ENCODE results near the gene WSB1. TPM values are rescaled to one million over a fixed set of nuclear protein-coding genes. Genes with fewer than 3 reads are reported as not detected.

Gene WSB1, protein sequence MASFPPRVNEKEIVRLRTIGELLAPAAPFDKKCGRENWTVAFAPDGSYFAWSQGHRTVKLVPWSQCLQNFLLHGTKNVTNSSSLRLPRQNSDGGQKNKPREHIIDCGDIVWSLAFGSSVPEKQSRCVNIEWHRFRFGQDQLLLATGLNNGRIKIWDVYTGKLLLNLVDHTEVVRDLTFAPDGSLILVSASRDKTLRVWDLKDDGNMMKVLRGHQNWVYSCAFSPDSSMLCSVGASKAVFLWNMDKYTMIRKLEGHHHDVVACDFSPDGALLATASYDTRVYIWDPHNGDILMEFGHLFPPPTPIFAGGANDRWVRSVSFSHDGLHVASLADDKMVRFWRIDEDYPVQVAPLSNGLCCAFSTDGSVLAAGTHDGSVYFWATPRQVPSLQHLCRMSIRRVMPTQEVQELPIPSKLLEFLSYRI
- total RNA-seq (ENCODE audit: low replicate concordance), result 259 and 270 TPM in 2 replicates
- long read RNA-seq, full-length matches to known transcripts, result 864 of 1,181 reads
- long read RNA-seq, partial matches to known transcripts, result 45 of 1,181 reads
- long read RNA-seq, other reads (novel, unspliced or antisense), result 272 of 1,181 reads

DNA sequence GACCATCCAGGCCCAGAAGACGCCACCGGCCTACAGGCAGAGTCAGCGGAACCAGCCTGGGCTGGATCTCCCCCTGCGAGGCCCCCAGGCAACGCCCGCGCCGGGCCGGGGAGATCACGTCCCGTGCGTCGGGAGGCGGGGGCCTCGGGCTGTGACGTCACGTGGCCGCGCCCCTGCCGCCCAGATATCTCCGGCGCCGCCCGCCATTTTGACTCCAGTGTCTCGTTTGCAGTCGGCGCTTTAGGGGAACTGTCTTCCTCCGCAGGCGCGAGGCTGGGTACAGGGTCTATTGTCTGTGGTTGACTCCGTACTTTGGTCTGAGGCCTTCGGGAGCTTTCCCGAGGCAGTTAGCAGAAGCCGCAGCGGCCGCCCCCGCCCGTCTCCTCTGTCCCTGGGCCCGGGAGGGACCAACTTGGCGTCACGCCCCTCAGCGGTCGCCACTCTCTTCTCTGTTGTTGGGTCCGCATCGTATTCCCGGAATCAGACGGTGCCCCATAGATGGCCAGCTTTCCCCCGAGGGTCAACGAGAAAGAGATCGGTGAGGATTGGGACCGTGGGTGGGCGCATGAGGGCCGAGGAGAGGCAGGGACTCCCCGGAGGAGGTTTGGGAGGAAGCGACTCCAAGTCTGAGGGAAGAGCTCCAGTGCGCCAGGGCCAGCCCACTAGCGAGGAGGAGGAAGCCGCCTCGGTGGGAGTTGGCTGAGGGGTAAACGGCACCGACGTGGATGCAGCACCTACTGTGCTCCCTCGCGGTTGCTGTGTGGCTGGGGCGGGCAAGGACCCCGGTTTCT is at the start of gene WSB1:
Gene WSB1 (plus strand): TSS at position 217 of the 791 bp plus-strand sequence. CDS start 282 bp downstream, at position 499.
- Mint-ChIP-seq H3K27ac (peak within 1 kb of the TSS; percentile 99), H3K27me3 (no peaks in the 10 kb centered on the region), H3K4me3 (peak within 1 kb of the TSS; percentile 94), H3K36me3 (peaks cover 17% of the 10 kb centered on the region), H3K9me3 (no peaks in the 10 kb centered on the region), H3K4me1 (ENCODE audit: unreplicated experiment) (peaks cover 28% of the 10 kb centered on the region)
- no peak for TF ChIP-seq CTCF (conservative IDR thresholded peaks at IDR 0.05)
- DNase-seq (ENCODE audit: extremely low spot score, unreplicated experiment), result peak; percentile 96

GRCh38 chr17:27244491-27245223 is 49.3 kb upstream of the WSB1 start:
- Mint-ChIP-seq H3K27me3 (no peaks in the 10 kb centered on the region), H3K36me3 (no peaks in the 10 kb centered on the region), H3K27ac (peak overlapping the region; percentile 99), H3K4me3 (no peak overlapping the region), H3K4me1 (ENCODE audit: unreplicated experiment) (peaks cover 34% of the 10 kb centered on the region), H3K9me3 (no peaks in the 10 kb centered on the region)
- TF ChIP-seq CTCF (conservative IDR thresholded peaks at IDR 0.05), result no peak
- no peak for DNase-seq (ENCODE audit: extremely low spot score, unreplicated experiment)

GRCh38 chr17:27245230-27245696 is 48.7 kb upstream of the WSB1 start:
- peaks cover under 1% of the 10 kb centered on the region for H3K27me3 Mint-ChIP-seq
- peaks cover 31% of the 10 kb centered on the region for H3K4me1 Mint-ChIP-seq (ENCODE audit: unreplicated experiment)
- H3K36me3 Mint-ChIP-seq, result no peaks in the 10 kb centered on the region
- H3K9me3 Mint-ChIP-seq, result no peaks in the 10 kb centered on the region
- H3K27ac Mint-ChIP-seq, result peak overlapping the region; percentile 84
- no peak overlapping the region for H3K4me3 Mint-ChIP-seq
- no peak for DNase-seq (ENCODE audit: extremely low spot score, unreplicated experiment)
- TF ChIP-seq CTCF (conservative IDR thresholded peaks at IDR 0.05), result peak; percentile 69

- Mint-ChIP-seq H3K27ac (no peak overlapping the region), H3K36me3 (no peaks in the 10 kb centered on the region), H3K4me3 (no peak overlapping the region)
Observed at GRCh38 chr17:27246537-27246936, 47.4 kb upstream of the WSB1 start.

More at GRCh38 chr17:27246537-27246936, 47.4 kb upstream of the WSB1 start:
- DNase-seq (ENCODE audit: extremely low spot score, unreplicated experiment), result no peak
- TF ChIP-seq CTCF (conservative IDR thresholded peaks at IDR 0.05), result no peak
- H3K27me3 Mint-ChIP-seq, result peaks cover 8% of the 10 kb centered on the region
- no peaks in the 10 kb centered on the region for H3K9me3 Mint-ChIP-seq
- H3K4me1 Mint-ChIP-seq (ENCODE audit: unreplicated experiment), result peaks cover 23% of the 10 kb centered on the region
